LNCAP (cell line): ENCODE data around the gene SSX5.

Experiments
- TF ChIP-seq, protein P1 (sequence below): fragments of 450-650 bp; IDR thresholded peaks from 2 replicates; pipeline ENCODE4 v1.5.1; 2017; ENCODE audit warnings: mild to moderate bottlenecking

Gene SSX5, protein sequence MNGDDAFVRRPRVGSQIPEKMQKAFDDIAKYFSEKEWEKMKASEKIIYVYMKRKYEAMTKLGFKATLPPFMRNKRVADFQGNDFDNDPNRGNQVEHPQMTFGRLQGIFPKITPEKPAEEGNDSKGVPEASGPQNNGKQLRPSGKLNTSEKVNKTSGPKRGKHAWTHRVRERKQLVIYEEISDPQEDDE

GRCh38 chrX:48196745-48197201, at the start of gene SSX5:
SSX5 (minus strand) TSS chrX:48196795; CDS start chrX:48195358, 1,437 bp downstream.
- TF ChIP-seq, protein P1, sequence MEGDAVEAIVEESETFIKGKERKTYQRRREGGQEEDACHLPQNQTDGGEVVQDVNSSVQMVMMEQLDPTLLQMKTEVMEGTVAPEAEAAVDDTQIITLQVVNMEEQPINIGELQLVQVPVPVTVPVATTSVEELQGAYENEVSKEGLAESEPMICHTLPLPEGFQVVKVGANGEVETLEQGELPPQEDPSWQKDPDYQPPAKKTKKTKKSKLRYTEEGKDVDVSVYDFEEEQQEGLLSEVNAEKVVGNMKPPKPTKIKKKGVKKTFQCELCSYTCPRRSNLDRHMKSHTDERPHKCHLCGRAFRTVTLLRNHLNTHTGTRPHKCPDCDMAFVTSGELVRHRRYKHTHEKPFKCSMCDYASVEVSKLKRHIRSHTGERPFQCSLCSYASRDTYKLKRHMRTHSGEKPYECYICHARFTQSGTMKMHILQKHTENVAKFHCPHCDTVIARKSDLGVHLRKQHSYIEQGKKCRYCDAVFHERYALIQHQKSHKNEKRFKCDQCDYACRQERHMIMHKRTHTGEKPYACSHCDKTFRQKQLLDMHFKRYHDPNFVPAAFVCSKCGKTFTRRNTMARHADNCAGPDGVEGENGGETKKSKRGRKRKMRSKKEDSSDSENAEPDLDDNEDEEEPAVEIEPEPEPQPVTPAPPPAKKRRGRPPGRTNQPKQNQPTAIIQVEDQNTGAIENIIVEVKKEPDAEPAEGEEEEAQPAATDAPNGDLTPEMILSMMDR, result no peak

DNA sequence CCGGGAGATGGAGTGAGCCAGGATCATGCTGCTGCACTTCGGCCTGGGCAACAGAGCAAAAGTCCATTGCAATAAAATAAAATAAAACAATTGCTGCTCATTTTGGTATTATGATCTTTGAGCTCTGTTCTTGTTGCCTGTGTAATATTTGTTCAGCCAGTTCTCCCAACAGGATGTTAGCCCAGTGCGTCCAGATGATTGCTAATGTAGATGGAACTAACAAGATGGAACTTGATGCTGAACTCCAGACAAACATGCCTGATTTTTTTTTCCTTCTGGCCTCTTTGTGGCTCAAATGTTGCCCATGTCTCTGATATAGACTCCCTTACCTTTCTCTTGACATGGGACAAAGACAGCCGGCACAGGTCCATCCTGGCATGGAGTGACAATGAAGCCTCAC, 15.8 kb downstream of the SSX5 start:
- TF ChIP-seq, protein P1, result no peak

- TF ChIP-seq, protein P1, result no peak
Observed at GRCh38 chrX:48179691-48180090, 16.9 kb downstream of the SSX5 start.

GRCh38 chrX:48165241-48165640, 31.4 kb downstream of the SSX5 start:
- TF ChIP-seq, protein P1, result no peak

DNA sequence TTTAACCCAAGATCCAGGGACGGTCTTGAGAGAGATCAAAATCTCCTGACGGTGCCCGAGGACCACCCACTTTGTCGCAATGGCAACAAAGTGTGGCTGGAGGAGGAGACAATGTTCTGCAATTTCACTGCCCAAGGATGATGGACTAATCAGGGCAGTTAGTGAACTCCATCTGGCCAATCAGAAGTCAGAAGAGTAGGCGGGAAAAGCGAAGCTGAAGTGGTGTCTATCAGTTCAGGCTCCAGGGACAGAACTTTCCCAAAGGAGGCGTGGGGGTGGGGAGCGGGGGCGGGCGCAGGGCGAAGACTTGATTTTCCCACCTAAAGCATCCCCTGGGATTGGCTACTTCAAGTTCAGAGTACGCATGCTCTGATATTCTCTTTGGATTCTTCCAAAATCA, 40.6 kb downstream of the SSX5 start:
- TF ChIP-seq, protein P1, result no peak

DNA sequence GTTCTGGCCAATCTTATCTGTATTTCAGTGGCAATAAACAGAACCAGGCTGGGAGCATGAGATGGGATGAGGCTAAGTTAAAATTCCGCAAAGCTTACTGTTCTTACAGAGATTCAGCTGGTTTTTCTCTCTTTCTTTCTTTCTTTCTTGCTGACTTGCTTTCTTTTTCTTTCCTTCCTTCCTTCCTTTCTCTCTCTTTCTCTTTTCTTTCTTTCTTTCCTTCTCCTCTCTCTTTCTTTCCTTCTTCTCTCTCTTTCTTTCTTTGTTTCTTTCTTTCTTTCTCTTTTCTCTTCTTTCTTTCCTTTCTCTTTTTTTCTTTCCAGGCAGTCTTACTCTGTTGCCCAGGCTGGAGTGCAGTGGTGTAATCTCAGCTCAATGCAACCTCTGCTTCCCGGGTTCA, 41.8 kb downstream of the SSX5 start:
- TF ChIP-seq, protein P1, result no peak

DNA sequence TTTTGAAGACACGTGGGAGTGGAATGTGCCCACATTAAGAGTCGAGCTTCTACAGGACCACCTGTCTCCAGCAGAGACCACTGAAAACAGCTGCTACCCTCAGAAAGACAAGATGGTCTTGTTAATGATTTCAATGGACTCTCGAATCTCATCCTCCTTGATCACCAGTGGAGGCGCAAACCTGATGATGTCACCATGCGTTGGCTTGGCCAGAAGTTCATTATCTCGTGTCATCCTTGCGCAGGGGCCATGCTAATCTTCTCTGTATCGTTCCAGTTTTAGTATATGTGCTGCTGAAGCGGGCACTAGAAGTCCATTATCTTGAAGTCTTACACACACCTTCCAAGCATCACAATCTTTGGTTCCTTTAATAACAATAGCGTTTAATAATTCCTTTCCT, 42.8 kb downstream of the SSX5 start:
- TF ChIP-seq, protein P1, result no peak
